Measurements from ENCODE around the gene RRP36. TPM values are rescaled to one million over a fixed set of nuclear protein-coding genes. Genes with fewer than 3 reads are reported as not detected.

Gene RRP36, protein sequence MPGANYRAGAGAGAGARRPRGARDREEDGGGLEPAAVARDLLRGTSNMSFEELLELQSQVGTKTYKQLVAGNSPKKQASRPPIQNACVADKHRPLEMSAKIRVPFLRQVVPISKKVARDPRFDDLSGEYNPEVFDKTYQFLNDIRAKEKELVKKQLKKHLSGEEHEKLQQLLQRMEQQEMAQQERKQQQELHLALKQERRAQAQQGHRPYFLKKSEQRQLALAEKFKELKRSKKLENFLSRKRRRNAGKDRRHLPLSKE
- 31.5 and 46.2 TPM in 2 replicates for total RNA-seq (2014; rRNA removed; shearing (Covaris generic); ENCODE audit: low replicate concordance)

DNA sequence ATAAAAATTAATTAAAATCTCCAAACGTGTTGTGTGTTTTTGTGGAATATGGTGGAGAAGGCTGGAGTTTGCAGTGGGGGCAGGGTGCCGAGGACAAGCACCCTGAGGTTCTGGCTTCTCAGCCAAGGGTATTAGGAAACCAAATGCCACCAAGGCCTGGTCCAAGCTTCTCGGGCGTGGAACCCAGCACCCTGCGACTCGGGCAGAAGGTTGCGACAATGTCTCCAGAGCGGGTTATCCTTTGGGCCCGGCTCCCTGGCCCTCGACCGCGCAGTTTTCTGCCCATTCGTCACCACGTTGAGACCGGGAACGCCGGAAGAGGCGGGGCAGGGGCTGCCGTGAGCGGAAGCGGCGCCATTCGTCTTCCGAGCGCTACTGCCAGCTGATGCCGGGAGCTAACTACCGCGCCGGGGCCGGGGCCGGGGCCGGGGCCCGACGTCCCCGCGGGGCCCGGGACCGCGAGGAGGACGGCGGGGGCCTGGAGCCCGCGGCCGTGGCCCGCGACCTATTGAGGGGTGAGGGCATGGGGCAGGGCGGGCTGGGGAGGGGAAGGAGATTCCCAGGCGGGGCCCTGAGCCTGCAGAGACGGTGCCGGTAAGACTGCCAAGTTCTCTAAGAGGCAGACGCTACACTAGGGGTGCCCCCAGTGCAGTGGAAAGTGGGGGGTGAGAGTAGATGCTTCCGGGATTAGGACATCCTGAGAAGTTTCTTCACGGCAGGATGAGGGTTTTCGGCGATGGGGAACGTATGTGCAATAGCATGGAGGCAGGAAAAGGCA is at the start of gene RRP36:
Gene RRP36 (plus strand): TSS at position 354 of the 778 bp plus-strand sequence. CDS start 32 bp downstream, at position 386.
- Histone ChIP-seq H3K9ac (ENCODE audit: low read length) (peak within 1 kb of the TSS; percentile 99), H3K4me2 (ENCODE audit: low read depth, low read length, poor library complexity, severe bottlenecking) (peak within 1 kb of the TSS; percentile 93), H3K36me3 (ENCODE audit: insufficient read depth, low read length) (peaks cover 20% of the 10 kb centered on the region), H4K20me1 (ENCODE audit: insufficient read depth, low read depth, low read length) (peaks cover 6% of the 10 kb centered on the region; the same call in 1 of the 2 replicates), H3K79me2 (ENCODE audit: low read length) (peaks cover 40% of the 10 kb centered on the region), H3K4me3 (ENCODE audit: low read length) (peak within 1 kb of the TSS; percentile 99), H3K27ac (ENCODE audit: low read length) (peak within 1 kb of the TSS; percentile 89), H3K9me2 (replicated peaks; ENCODE audit: insufficient read depth, low read length) (no peaks in the 10 kb centered on the region), H3K4me1 (ENCODE audit: low read length) (peaks cover 20% of the 10 kb centered on the region), H3K27me3 (ENCODE audit: low read length) (no peaks in the 10 kb centered on the region), H3K9me3 (ENCODE audit: low read length) (no peaks in the 10 kb centered on the region), H2AFZ (ENCODE audit: low read length) (no peak within 1 kb of the TSS)
- DNase-seq = peak; percentile 92

DNA sequence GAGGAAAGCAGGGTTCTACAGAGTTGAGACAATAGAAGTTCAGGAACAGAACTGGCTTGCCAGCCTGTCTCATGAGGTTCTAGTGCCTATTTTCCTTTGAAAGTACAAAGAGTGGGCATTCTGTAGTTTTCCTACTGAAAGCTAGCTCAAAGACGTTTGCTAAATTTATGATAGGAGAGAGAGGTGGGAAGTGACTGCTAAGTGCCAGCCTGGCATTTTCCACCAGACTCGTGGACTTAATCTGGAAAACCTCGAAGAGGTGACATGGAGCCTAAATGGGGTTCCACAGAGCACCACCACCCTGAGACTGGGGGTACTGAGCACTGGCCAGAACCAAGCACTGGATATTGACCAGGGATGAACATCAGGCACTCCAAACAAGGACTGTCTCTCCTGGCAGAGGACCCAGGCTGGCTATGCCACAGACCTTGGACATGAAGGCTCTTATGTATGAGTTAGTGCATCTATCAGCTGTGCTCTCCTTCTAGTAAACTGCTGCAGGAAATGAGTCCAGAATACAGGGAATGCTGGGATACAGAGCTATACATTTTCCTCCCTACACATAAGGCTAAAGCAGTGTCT is 49.6 kb upstream of the RRP36 start:
- Histone ChIP-seq H2AFZ (ENCODE audit: low read length) (no peak overlapping the region), H3K9me3 (ENCODE audit: low read length) (no peaks in the 10 kb centered on the region), H3K4me2 (ENCODE audit: low read depth, low read length, poor library complexity, severe bottlenecking) (no peak overlapping the region), H3K4me3 (ENCODE audit: low read length) (no peak overlapping the region), H3K27me3 (ENCODE audit: low read length) (no peaks in the 10 kb centered on the region), H4K20me1 (ENCODE audit: insufficient read depth, low read depth, low read length) (no peaks in the 10 kb centered on the region), H3K9ac (ENCODE audit: low read length) (no peak overlapping the region), H3K79me2 (ENCODE audit: low read length) (peaks cover 12% of the 10 kb centered on the region), H3K4me1 (ENCODE audit: low read length) (peaks cover 6% of the 10 kb centered on the region), H3K9me2 (replicated peaks; ENCODE audit: insufficient read depth, low read length) (no peaks in the 10 kb centered on the region), H3K27ac (ENCODE audit: low read length) (no peak overlapping the region), H3K36me3 (ENCODE audit: insufficient read depth, low read length) (peaks cover 2% of the 10 kb centered on the region; the same call in 1 of the 2 replicates)
- DNase-seq = no peak

DNA sequence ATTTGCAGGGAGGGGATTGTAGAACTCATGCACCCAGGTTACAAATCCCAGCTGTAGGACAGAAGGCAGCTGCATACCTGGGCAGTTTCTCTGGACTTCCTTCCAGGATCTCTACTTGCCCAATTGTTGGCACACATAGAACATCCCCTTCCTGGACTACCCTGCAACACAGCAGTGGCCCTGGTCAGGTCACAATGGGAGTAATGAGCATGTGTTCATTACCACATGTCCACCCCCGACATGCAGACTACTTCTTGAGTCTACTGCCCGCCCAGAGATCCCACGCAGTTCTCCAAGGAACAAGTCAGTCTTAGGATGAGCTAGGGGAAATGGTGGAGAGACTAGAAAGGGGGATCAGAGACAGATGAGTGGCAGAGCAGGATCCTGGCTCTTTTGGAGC is 47.5 kb upstream of the RRP36 start:
- H3K9me3 ChIP-seq (ENCODE audit: low read length) = no peaks in the 10 kb centered on the region
- peaks cover 19% of the 10 kb centered on the region for H3K4me1 ChIP-seq (ENCODE audit: low read length)
- no peak overlapping the region for H2AFZ ChIP-seq (ENCODE audit: low read length)
- no peaks in the 10 kb centered on the region for H3K9me2 ChIP-seq (replicated peaks; ENCODE audit: insufficient read depth, low read length)
- no peak overlapping the region for H3K4me3 ChIP-seq (ENCODE audit: low read length)
- DNase-seq = no peak
- H3K79me2 ChIP-seq (ENCODE audit: low read length) = peaks cover 32% of the 10 kb centered on the region
- no peaks in the 10 kb centered on the region for H4K20me1 ChIP-seq (ENCODE audit: insufficient read depth, low read depth, low read length)
- no peak overlapping the region for H3K4me2 ChIP-seq (ENCODE audit: low read depth, low read length, poor library complexity, severe bottlenecking)
- peaks cover 6% of the 10 kb centered on the region; the same call in 1 of the 2 replicates for H3K36me3 ChIP-seq (ENCODE audit: insufficient read depth, low read length)
- no peaks in the 10 kb centered on the region for H3K27me3 ChIP-seq (ENCODE audit: low read length)
- no peak overlapping the region for H3K27ac ChIP-seq (ENCODE audit: low read length)
- no peak overlapping the region for H3K9ac ChIP-seq (ENCODE audit: low read length)

- DNase-seq = no peak
- H4K20me1 ChIP-seq (ENCODE audit: insufficient read depth, low read depth, low read length) = no peaks in the 10 kb centered on the region
- H3K4me2 ChIP-seq (ENCODE audit: low read depth, low read length, poor library complexity, severe bottlenecking) = no peak overlapping the region
- H3K9me2 ChIP-seq (replicated peaks; ENCODE audit: insufficient read depth, low read length) = no peaks in the 10 kb centered on the region
- peaks cover 6% of the 10 kb centered on the region; the same call in 1 of the 2 replicates for H3K36me3 ChIP-seq (ENCODE audit: insufficient read depth, low read length)
- H3K4me1 ChIP-seq (ENCODE audit: low read length) = peaks cover 27% of the 10 kb centered on the region
- H3K4me3 ChIP-seq (ENCODE audit: low read length) = no peak overlapping the region
- H3K9me3 ChIP-seq (ENCODE audit: low read length) = no peaks in the 10 kb centered on the region
- no peak overlapping the region for H2AFZ ChIP-seq (ENCODE audit: low read length)
- no peaks in the 10 kb centered on the region for H3K27me3 ChIP-seq (ENCODE audit: low read length)
- H3K9ac ChIP-seq (ENCODE audit: low read length) = no peak overlapping the region
- peaks cover 32% of the 10 kb centered on the region for H3K79me2 ChIP-seq (ENCODE audit: low read length)
- H3K27ac ChIP-seq (ENCODE audit: low read length) = no peak overlapping the region
Observed at GRCh38 chr6:42974919-42975505, 46.4 kb upstream of the RRP36 start.

GRCh38 chr6:42978487-42978838 is 43.0 kb upstream of the RRP36 start:
- H3K79me2 ChIP-seq (ENCODE audit: low read length) = peaks cover 32% of the 10 kb centered on the region
- peaks cover 6% of the 10 kb centered on the region; the same call in 1 of the 2 replicates for H3K36me3 ChIP-seq (ENCODE audit: insufficient read depth, low read length)
- H3K4me1 ChIP-seq (ENCODE audit: low read length) = peaks cover 35% of the 10 kb centered on the region
- H3K4me3 ChIP-seq (ENCODE audit: low read length) = peak overlapping the region; percentile 93
- H3K9ac ChIP-seq (ENCODE audit: low read length) = peak overlapping the region; percentile 94
- H2AFZ ChIP-seq (ENCODE audit: low read length) = no peak overlapping the region
- DNase-seq = peak; percentile 60
- H4K20me1 ChIP-seq (ENCODE audit: insufficient read depth, low read depth, low read length) = no peaks in the 10 kb centered on the region
- H3K27ac ChIP-seq (ENCODE audit: low read length) = peak overlapping the region; percentile 43
- H3K4me2 ChIP-seq (ENCODE audit: low read depth, low read length, poor library complexity, severe bottlenecking) = peak overlapping the region; percentile 93
- no peaks in the 10 kb centered on the region for H3K27me3 ChIP-seq (ENCODE audit: low read length)
- H3K9me2 ChIP-seq (replicated peaks; ENCODE audit: insufficient read depth, low read length) = no peaks in the 10 kb centered on the region
- H3K9me3 ChIP-seq (ENCODE audit: low read length) = no peaks in the 10 kb centered on the region

DNA sequence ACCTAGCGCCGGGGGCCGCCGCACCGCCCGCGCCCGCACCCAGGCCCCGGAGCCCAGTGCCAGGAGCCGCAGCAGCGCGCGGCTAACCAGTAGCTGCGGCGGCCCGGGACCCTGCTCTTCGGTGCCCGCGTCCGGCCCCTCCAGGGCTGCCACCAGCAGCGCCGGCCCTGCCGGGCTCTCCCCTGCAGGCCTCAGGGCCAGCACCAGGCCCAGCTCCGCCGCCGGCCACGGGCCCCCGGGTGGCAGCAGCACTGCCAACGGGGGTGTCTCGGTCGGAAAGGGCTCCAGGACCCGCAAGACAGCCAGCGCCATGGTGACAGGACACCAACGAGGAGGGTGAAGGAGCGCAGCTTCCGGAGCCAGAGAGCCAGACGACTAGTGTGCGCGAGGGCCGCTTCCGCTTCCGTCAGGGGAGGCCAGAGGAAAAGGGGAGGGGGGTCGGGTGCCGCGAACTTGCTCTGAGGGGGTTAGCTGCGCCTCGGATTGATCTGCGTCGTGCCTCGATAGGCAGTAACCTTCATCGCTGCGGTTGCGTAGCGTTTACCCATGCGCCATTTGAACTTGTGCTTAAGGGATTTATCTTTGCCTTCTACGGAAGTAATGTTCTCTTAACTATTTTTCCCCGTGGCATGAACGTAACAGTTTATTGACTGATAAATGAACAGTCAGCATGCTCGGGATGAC is 42.4 kb upstream of the RRP36 start, which contains the start of gene PEX6:
Gene PEX6 (minus strand): TSS at position 343 of the 684 bp plus-strand sequence. CDS start 31 bp downstream, at position 312.
- Histone ChIP-seq H3K4me3 (ENCODE audit: low read length) (peak within 1 kb of the TSS; percentile 93), H3K36me3 (ENCODE audit: insufficient read depth, low read length) (peaks cover 6% of the 10 kb centered on the region; the same call in 1 of the 2 replicates), H3K27ac (ENCODE audit: low read length) (peak within 1 kb of the TSS; percentile 78), H3K79me2 (ENCODE audit: low read length) (peaks cover 32% of the 10 kb centered on the region), H3K9me2 (replicated peaks; ENCODE audit: insufficient read depth, low read length) (no peaks in the 10 kb centered on the region), H2AFZ (ENCODE audit: low read length) (peak within 1 kb of the TSS; percentile 46), H3K27me3 (ENCODE audit: low read length) (no peaks in the 10 kb centered on the region), H3K9ac (ENCODE audit: low read length) (peak within 1 kb of the TSS; percentile 94), H3K4me1 (ENCODE audit: low read length) (peaks cover 40% of the 10 kb centered on the region), H3K4me2 (ENCODE audit: low read depth, low read length, poor library complexity, severe bottlenecking) (peak within 1 kb of the TSS; percentile 93), H3K9me3 (ENCODE audit: low read length) (no peaks in the 10 kb centered on the region), H4K20me1 (ENCODE audit: insufficient read depth, low read depth, low read length) (no peaks in the 10 kb centered on the region)
- DNase-seq = peak; percentile 99

- Histone ChIP-seq H3K79me2 (ENCODE audit: low read length) (peaks cover 34% of the 10 kb centered on the region), H3K9me2 (replicated peaks; ENCODE audit: insufficient read depth, low read length) (no peaks in the 10 kb centered on the region), H2AFZ (ENCODE audit: low read length) (peak overlapping the region; percentile 46), H3K27ac (ENCODE audit: low read length) (peak overlapping the region; percentile 78), H3K36me3 (ENCODE audit: insufficient read depth, low read length) (peaks cover 6% of the 10 kb centered on the region; the same call in 1 of the 2 replicates), H4K20me1 (ENCODE audit: insufficient read depth, low read depth, low read length) (no peaks in the 10 kb centered on the region), H3K4me2 (ENCODE audit: low read depth, low read length, poor library complexity, severe bottlenecking) (peak overlapping the region; percentile 93), H3K9me3 (ENCODE audit: low read length) (no peaks in the 10 kb centered on the region), H3K4me3 (ENCODE audit: low read length) (peak overlapping the region; percentile 93), H3K4me1 (ENCODE audit: low read length) (peaks cover 41% of the 10 kb centered on the region), H3K9ac (ENCODE audit: low read length) (peak overlapping the region; percentile 94), H3K27me3 (ENCODE audit: low read length) (no peaks in the 10 kb centered on the region)
- DNase-seq = no peak
Observed at GRCh38 chr6:42979523-42980177, 41.8 kb upstream of the RRP36 start.

All from Karpas-422 (cell line).